DMS53 treated with DMSO at 0.1 percent for 48 hours (cell line): ENCODE data around the gene RTKN2.

Source experiments
- DNase-seq: peaks from one replicate; lab custom pipeline; 2025; ENCODE audit not compliant: unreplicated experiment; lab: John Stamatoyannopoulos, UW

The RTKN2 gene

GRCh38 chr10:62180677-62181076 is 88.0 kb downstream of the RTKN2 start:
- DNase-seq = no peak

DNA sequence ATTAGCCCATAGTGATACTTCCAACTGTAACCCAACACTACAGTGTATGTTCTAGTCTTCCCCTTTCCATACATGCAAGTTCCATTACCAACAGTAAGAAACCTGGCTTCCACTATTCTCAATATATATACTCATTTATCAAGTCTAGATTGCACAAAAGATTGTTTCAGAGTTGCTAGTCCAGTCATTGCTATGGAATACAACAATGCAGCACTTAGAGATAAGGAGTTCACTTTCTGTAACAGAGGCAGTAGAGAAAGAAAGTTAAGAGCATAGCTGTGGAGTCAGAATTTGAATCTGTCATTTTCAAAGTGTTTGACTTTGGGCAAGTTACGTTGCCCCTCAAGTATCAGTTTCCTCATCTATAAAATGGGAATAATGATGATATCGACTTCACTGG is 90.1 kb downstream of the RTKN2 start:
- DNase-seq = no peak

- DNase-seq = no peak
Observed at GRCh38 chr10:62177111-62177510, 91.5 kb downstream of the RTKN2 start.

GRCh38 chr10:62175251-62175650 is 93.4 kb downstream of the RTKN2 start:
- DNase-seq = no peak

GRCh38 chr10:62172465-62172864 is 96.2 kb downstream of the RTKN2 start:
- no peak for DNase-seq

- no peak for DNase-seq
Observed at GRCh38 chr10:62171791-62172190, 96.9 kb downstream of the RTKN2 start.

DNA sequence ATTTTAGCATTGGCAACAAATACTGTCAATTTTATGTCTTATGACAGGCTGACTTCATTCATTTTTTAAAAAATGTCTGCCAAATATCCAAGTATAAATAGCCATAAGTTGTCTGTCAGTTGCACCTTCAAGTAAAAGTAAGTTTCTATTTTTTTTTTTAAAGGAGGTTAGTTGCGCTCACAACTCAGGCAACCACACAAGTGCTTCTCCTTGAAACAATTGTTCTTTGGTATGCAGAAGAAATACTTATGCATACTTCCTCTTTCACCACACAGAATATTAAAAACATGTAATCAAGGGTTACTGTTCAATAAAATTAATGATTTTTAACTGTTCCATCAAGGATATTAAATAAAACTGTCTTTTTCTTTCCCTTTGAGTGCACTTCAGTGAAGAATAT is 97.9 kb downstream of the RTKN2 start:
- DNase-seq = no peak

DNA sequence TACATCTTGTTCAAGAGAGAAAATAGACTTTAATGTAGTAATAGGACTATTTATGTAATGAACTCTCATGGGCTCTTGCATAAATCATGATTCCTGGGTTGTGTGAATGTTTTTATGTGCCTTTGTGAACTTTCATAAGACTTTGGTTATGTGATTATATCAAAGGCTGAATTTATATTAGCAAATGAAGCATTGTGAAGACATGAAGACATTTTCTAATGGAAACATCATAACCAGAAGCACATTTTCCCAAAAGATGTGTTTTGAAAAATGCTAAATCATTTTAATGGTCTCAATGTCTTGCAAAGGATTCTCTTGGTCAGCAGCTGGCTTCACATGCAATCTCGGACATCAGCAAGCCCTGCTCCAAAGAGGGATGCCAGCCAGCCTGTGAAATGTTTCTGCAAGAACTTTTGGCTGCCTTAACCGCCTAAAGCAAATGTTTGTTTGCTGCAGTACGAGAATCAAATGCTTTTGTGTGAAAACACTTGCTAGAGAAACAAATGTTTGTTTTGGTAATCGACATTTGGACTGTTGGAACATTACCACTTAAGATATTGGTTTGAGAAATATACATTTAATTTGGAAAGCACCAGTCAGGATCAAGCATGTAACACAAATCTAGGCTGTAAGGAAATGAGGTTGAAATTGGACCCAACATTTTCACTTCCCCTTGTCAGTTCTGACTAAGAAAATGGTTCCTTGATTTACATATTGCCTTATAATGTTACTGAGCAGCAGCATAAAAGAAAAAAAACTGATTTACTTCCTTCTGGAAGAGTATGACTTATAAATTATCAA is 102.1 kb downstream of the RTKN2 start:
- DNase-seq = no peak

DNA sequence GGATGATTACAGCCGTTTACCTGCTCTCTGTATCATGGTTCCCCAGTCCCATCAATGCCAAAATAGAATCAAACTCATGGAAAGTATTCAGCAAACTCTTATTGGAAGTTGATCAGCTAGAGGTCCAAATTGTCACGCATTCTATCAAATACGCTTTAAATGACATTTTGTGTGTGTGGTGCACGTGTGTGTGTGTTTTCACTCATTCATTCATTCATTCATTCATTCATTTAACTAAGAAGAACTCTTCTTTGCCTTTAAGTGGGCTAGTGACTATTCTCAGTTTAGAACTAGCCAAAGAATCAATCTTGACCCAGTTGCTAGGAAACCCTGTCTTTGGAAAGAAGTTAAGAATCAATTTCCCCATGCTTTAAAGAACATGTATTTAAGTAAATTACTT is 102.8 kb downstream of the RTKN2 start:
- no peak for DNase-seq

DNA sequence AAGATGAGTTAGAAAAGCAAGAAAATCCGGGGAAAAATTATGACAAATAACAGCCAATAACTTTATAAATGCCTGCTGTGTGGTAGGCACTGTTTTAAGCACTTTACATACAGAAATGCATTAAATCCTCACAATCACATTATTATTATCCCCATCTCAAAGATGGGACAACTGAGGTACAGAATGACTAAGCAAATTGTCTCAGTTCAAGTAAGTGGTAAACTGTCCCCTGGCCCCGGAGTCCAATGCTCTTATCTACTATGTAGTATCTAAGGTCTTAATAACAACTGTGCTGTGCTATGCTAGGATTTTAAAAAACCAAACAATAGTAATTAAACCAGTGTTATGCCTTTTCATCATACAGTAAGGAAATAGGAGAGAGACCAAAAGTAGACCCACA is 105.6 kb downstream of the RTKN2 start:
- no peak for DNase-seq

DNA sequence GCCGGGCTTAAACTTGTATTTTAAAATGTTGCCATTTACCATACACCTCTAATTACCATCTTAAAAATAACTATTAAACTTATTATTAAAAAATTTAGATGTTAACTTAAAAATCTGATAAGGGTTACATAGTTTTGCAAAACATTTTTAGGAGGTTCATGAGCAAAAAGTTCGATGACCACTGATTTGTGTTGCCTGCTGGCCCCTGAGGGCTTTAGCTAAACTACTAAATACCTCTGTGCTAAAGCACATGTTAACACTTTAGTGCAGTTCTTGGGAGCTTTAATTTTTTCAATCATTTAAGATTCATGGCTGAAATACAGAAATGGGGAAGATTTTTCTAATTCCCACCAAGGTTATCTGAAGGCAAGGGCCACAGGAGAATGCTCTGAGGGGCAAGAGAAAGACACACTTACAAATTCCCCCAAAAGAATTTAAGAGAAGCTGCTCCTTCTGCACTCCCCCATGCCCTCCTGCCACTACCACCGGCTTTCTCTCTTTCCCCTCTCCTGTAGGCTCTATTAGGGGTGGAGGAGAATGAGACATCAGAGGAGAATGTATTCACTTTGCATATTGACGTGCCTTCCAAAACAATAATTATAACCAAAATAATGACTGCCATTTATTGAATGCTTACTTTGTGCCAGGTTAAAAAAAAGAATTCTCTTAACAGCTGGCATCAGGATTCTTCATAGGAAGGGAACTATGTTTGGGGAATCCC is 106.2 kb downstream of the RTKN2 start:
- DNase-seq = no peak

DNA sequence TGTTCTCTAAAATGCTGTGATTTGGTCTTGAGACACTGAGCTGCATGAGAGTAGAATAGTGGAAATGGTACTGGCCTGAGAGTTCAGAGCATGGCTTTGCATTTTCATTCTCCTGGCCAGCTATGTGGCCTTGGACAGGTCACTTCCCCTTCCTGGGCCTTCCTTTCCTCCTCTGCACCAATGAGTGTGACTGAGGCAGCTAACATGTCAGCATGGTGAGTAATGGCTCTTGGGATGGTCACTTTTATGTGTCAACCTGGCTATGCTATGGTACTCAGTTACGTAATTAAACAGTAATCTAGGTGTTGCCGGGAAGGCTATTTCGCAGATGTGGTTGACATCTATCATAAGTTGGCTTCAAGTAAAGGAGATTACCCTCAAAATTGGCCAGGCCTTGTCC is 109.3 kb downstream of the RTKN2 start:
- DNase-seq = no peak

- DNase-seq = no peak
Observed at GRCh38 chr10:62157601-62158000, 111.0 kb downstream of the RTKN2 start.

GRCh38 chr10:62155054-62155680 is 113.5 kb downstream of the RTKN2 start:
- DNase-seq = no peak

GRCh38 chr10:62154231-62154630 is 114.4 kb downstream of the RTKN2 start:
- DNase-seq = no peak

- no peak for DNase-seq
Observed at GRCh38 chr10:62153191-62153590, 115.5 kb downstream of the RTKN2 start.

GRCh38 chr10:62149621-62150020 is 119.0 kb downstream of the RTKN2 start:
- DNase-seq = no peak

DNA sequence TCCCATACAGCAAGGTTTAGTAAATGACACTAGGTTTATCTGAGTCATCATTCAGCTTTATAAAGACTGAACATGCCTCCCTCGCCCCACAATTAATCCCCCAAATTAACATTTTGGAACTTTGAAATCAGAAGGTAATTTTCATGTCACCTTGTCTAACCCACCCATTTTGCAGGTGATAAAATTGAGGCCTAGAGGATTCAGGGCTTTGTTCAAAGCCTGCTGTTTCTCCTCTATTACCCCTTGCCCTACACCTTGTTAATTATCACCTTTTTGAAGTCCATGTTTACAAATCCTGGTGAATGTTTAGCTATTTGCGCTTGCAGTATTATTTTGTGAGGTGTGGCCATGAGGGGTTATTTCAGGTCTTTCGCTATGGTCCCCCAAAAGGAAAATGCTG is 120.5 kb downstream of the RTKN2 start:
- DNase-seq = no peak

DNA sequence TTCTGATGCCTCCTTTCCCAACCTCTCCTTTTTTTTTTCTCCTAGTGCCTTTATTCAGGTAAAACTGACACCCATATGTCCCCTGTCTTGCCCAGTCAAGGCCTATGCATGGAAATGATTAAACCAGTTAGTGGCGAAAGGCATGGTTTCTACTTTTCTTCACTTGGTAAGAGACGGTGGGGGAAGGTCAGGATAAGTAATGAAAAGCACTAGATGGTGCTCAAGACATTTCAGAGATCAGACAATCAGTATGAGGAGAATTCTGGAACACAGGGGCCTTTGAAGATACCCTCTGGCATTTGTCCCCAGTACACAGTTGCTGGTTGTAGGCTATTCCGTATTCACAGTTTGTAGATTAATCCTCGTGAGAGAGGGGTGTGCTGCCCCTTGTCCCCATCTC is 121.2 kb downstream of the RTKN2 start:
- DNase-seq = no peak

DNA sequence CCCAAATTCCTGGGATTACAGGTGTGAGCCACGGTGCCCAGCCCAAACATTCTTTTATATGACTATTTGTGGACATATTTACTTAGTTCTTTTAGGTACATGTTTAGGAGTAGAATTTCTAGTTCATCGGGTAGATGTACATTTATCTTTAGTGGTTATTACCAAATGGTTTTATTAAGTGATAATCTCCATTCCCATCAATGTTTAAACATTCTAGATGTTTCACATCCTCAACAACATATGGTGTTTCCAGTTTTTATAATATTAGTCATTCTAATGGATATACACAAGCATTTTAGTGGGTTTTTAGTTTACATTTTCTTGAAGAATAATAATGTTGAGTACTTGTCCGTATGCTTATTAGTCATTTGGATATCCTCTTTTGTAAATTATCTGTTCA is 131.7 kb downstream of the RTKN2 start:
- DNase-seq = no peak

- DNase-seq = no peak
Observed at GRCh38 chr10:62133618-62134017, 135.0 kb downstream of the RTKN2 start.
